HepG2 (cell line): ENCODE measurements around the gene RAPGEF2.

Experiments used
- SMAD1 ChIP-seq: sonication (generic); formaldehyde crosslinking; IDR thresholded peaks from 2 replicates; pipeline ENCODE4 v1.4.0; 2020; ENCODE audit warnings: missing genetic modification reagents, low read depth, mild to moderate bottlenecking, borderline replicate concordance
- TAF1 ChIP-seq: sonication (generic); formaldehyde crosslinking; IDR thresholded peaks from 2 replicates; pipeline ENCODE4 v1.4.0; 2020; ENCODE audit warnings: missing genetic modification reagents

- TF ChIP-seq SMAD1 (CRISPR knock-in tag) (no peak), TAF1 (CRISPR knock-in tag) (no peak)
Observed at GRCh38 chr4:159144112-159144694, 41.3 kb downstream of the RAPGEF2 start.
